RWPE1 (cell line): ENCODE measurements around the gene GRIA1.
A peak's percentile ranks its signal among the peaks of the same experiment; 100 is the strongest.

ENCODE experiments used
- CTCF ChIA-PET: fragments of 350-600 bp; sonication (Branson Sonifier 250); formaldehyde crosslinking; extraction: SDS; loops from one replicate; lab custom pipeline; 2021; lab: Yijun Ruan, JAX
- POLR2A ChIA-PET: fragments of 400-600 bp; formaldehyde crosslinking; extraction: SDS; loops from one replicate; lab custom pipeline; 2020; ENCODE audit warnings: antibody characterized with exemption; ENCODE audit not compliant: low non-redundant PET; lab: Yijun Ruan, JAX
- DNase-seq: peaks from one replicate; pipeline ENCODE4 v3.0.0; 2012; ENCODE audit warnings: low spot score
- H3K27ac ChIP-seq: fragments of 450-650 bp; 2 replicates; pipeline ENCODE4 v1.5.1; 2017
- CTCF ChIP-seq: fragments of 450-650 bp; conservative IDR thresholded peaks from 2 replicates; pipeline ENCODE4 v1.5.1; 2017; ENCODE audit warnings: low read depth, mild to moderate bottlenecking

The GRIA1 gene

DNA sequence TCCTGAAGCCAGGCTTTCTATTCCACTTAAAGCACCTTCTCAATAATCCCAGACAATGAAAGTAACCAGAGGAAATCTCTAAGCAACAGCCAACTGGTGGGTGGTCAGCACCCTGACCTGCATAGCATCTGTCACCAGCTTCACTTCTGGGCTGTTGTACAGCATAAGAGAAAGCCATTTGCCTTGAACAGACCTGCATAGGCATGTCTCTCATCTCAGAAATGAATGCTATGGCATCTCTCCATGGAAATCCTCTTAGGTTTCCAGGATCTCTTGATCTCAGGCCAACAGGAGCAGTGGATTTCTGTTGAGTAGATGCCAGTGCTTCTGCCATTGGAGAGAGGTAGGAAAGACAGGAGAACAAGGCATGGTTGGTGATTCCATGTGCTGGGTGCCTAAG is 213.6 kb downstream of the GRIA1 start:
- ChIA-PET POLR2A (no interaction called here), CTCF (no interaction called here)
- TF ChIP-seq CTCF = no peak
- H3K27ac ChIP-seq = no peak overlapping the region
- no peak for DNase-seq

GRCh38 chr5:153707626-153708025 is 217.2 kb downstream of the GRIA1 start:
- no peak for DNase-seq
- no peak overlapping the region for H3K27ac ChIP-seq
- POLR2A ChIA-PET = no interaction called here
- CTCF ChIA-PET = interaction anchor here (0.6 kb wide), 1 partner anchor 244 kb away, joined by 3 read pairs; no protein-coding TSS in a partner anchor
- no peak for TF ChIP-seq CTCF

- peak; percentile 20 for DNase-seq
- ChIA-PET POLR2A (no interaction called here), CTCF (interaction anchor here (0.6 kb wide), 2 partner anchors 270 to 535 kb away, joined by 4 to 6 read pairs; no protein-coding TSS in a partner anchor)
- no peak overlapping the region for H3K27ac ChIP-seq
- no peak for TF ChIP-seq CTCF
These were observed 221.3 kb downstream of the GRIA1 start for GRCh38 chr5:153711755-153712154.

DNA sequence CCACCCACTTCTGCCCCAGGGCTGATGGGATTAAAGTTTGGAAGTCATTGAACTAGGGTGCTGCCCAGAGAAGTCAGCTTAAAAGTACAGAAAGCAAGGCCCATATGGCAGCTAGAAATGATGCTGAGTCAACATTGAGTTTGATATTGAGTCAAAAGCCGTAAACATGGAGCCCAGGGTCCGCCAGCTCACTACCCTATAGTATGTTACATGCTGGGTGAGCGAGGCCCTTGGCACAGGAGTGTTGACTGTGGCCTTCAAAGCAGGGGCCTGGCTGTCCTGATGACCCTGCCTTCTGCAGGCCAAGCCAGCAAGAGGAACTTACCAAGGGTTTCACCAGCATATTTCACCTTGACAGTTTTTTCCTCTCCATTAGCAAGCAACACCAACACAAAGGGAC is 222.5 kb downstream of the GRIA1 start:
- ChIA-PET POLR2A (no interaction called here), CTCF (no interaction called here)
- no peak for DNase-seq
- no peak for TF ChIP-seq CTCF
- no peak overlapping the region for H3K27ac ChIP-seq

GRCh38 chr5:153713943-153714342 is 223.5 kb downstream of the GRIA1 start:
- CTCF ChIA-PET = interaction anchor here (0.7 to 1.0 kb wide), 2 partner anchors 25 to 238 kb away, joined by 3 to 5 read pairs; no protein-coding TSS in a partner anchor
- TF ChIP-seq CTCF = no peak
- no peak overlapping the region for H3K27ac ChIP-seq
- POLR2A ChIA-PET = no interaction called here
- DNase-seq = no peak

- POLR2A ChIA-PET = no interaction called here
- DNase-seq = no peak
- no peak for TF ChIP-seq CTCF
- CTCF ChIA-PET = interaction anchor here (0.6 to 1.0 kb wide), 3 partner anchors 26 to 239 kb away, joined by 3 to 5 read pairs (median 3); no protein-coding TSS in a partner anchor
- no peak overlapping the region for H3K27ac ChIP-seq
These were observed 224.3 kb downstream of the GRIA1 start for GRCh38 chr5:153714798-153715197.
